H1 (cell line): Measurements from ENCODE around the gene DNAJC6. TPM values are rescaled to one million over a fixed set of nuclear protein-coding genes. Genes with fewer than 3 reads are reported as not detected.

ENCODE experiments used
- CBX8 ChIP-seq: fragments of 300-800, 300-1000 bp; sonication (generic); IDR thresholded peaks from 2 replicates; pipeline ENCODE4 v1.7.1; 2016; ENCODE audit warnings: low read depth, low read length, borderline replicate concordance
- EZH2 ChIP-seq: fragments of 200-600 bp; sonication (generic); IDR thresholded peaks from 2 replicates; pipeline ENCODE4 v1.7.1; 2012; ENCODE audit warnings: low read depth, mild to moderate bottlenecking, moderate library complexity, low read length, inconsistent platforms; ENCODE audit not compliant: severe bottlenecking
- HDAC6 ChIP-seq: IDR thresholded peaks from one replicate; pipeline ENCODE4 v1.7.1; 2012; ENCODE audit warnings: low read depth, mild to moderate bottlenecking, inconsistent platforms, low read length, moderate library complexity
- JUND ChIP-seq: IDR thresholded peaks from 2 replicates; pipeline ENCODE4 v1.6.1; 2011; ENCODE audit warnings: mild to moderate bottlenecking, improper control_type of control experiment, low read length
- KDM1A ChIP-seq: fragments of 200-600, 300-600 bp; sonication (generic); IDR thresholded peaks from 2 replicates; pipeline ENCODE4 v1.7.1; 2016; ENCODE audit warnings: mild to moderate bottlenecking, low read length, borderline replicate concordance
- MAFK ChIP-seq: IDR thresholded peaks from 2 replicates; pipeline ENCODE4 v1.6.1; 2012; ENCODE audit warnings: low read depth, mild to moderate bottlenecking, improper control_type of control experiment, low read length
- NANOG ChIP-seq: IDR thresholded peaks from 2 replicates; pipeline ENCODE4 v1.6.1; 2011; ENCODE audit warnings: low read length, low read depth, mild to moderate bottlenecking, inconsistent platforms; ENCODE audit not compliant: insufficient read depth, poor library complexity, severe bottlenecking
- POLR2AphosphoS5 ChIP-seq: IDR thresholded peaks from 2 replicates; pipeline ENCODE4 v1.6.1; 2011; ENCODE audit warnings: low read depth, low read length
- SIRT6 ChIP-seq: IDR thresholded peaks from one replicate; pipeline ENCODE4 v1.7.1; 2012; ENCODE audit warnings: low read length, inconsistent platforms
- SP1 ChIP-seq: IDR thresholded peaks from 2 replicates; pipeline ENCODE4 v1.6.1; 2011; ENCODE audit warnings: low read depth, low read length
- TAF1 ChIP-seq: IDR thresholded peaks from 2 replicates; pipeline ENCODE4 v1.6.1; 2011; ENCODE audit warnings: mild to moderate bottlenecking, low read depth, low read length
- TAF7 ChIP-seq: optimal IDR thresholded peaks from 2 replicates; pipeline ENCODE3; 2011; ENCODE audit warnings: low read depth, mild to moderate bottlenecking, inconsistent platforms, low read length, moderate library complexity, borderline replicate concordance
- polyA plus RNA-seq, 7 experiments: library from polyadenylated mRNA; depleted of rRNA in 3 of 7; stranded (reverse) in 5 of 7; unstranded in 2 of 7; fragments of >200 nt in 5 of 7; fragments of 200-250 nt in 2 of 7; gene quantifications; 1 replicate in 5 of 7; 2 replicates in 1 of 7; 4 replicates in 1 of 7; pipeline versions ENCODE4 v1.2.1 to v1.2.3, GENCODE V29; 2011 to 2013; ENCODE audit warnings: missing spikeins in 2 of 7, mixed read lengths in 2 of 7
- total RNA-seq: library from RNA; stranded (reverse); fragmentation: NEBNext Ultra II Directional; extraction: Animal tissue kit (Norgen Biotek cat#: 25700); gene quantifications from 2 replicates; pipeline ENCODE4 v1.2.1, GENCODE V29; 2021
- TF ChIP-seq, protein P1 (sequence below): fragments of 300-600 bp; sonication (generic); IDR thresholded peaks from 2 replicates; pipeline ENCODE4 v1.7.1; 2012; ENCODE audit warnings: low read length, moderate library complexity, mild to moderate bottlenecking, inconsistent platforms; ENCODE audit not compliant: insufficient replicate concordance

Gene DNAJC6
- total and polyA plus RNA-seq, 2 of the 8 experiments (the other 6 are each of a cell fraction or from before 2014, with no cell fraction given), result 1.6 to 3.0 TPM

DNA sequence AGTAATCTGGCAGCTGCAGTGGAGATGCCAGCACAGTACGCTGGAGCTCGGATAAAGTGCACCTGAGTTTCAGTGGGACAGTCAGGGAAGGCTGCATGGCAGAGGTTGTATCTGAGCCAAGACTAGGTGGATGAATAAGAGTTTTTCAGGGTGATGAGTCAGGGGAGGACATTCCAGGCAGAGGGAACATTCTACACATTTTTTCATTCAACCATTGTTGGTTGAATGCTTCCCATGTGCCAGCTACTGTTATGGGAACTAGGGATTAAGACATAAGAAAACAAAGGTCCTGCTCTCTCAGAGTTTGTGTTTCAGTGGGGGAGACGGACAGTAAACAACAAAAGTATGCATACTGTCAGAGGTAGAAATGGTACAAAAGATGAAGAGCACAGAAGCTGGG, 116.4 kb downstream of the DNAJC6 start (continued):
- TF ChIP-seq CBX8 (no peak), POLR2AphosphoS5 (0 out of 2 replicates have a peak, but pooled peaks have one; percentile 57), EZH2 (no peak), TAF1 (peak; percentile 47), SP1 (peak; percentile 79), HDAC6 (no peak), JUND (peak; percentile 91), MAFK (peak; percentile 53; the same call in 1 of the 2 replicates), NANOG (peak; percentile 18), KDM1A (no peak), TAF7 (no peak), SIRT6 (no peak)
- TF ChIP-seq, protein P1, sequence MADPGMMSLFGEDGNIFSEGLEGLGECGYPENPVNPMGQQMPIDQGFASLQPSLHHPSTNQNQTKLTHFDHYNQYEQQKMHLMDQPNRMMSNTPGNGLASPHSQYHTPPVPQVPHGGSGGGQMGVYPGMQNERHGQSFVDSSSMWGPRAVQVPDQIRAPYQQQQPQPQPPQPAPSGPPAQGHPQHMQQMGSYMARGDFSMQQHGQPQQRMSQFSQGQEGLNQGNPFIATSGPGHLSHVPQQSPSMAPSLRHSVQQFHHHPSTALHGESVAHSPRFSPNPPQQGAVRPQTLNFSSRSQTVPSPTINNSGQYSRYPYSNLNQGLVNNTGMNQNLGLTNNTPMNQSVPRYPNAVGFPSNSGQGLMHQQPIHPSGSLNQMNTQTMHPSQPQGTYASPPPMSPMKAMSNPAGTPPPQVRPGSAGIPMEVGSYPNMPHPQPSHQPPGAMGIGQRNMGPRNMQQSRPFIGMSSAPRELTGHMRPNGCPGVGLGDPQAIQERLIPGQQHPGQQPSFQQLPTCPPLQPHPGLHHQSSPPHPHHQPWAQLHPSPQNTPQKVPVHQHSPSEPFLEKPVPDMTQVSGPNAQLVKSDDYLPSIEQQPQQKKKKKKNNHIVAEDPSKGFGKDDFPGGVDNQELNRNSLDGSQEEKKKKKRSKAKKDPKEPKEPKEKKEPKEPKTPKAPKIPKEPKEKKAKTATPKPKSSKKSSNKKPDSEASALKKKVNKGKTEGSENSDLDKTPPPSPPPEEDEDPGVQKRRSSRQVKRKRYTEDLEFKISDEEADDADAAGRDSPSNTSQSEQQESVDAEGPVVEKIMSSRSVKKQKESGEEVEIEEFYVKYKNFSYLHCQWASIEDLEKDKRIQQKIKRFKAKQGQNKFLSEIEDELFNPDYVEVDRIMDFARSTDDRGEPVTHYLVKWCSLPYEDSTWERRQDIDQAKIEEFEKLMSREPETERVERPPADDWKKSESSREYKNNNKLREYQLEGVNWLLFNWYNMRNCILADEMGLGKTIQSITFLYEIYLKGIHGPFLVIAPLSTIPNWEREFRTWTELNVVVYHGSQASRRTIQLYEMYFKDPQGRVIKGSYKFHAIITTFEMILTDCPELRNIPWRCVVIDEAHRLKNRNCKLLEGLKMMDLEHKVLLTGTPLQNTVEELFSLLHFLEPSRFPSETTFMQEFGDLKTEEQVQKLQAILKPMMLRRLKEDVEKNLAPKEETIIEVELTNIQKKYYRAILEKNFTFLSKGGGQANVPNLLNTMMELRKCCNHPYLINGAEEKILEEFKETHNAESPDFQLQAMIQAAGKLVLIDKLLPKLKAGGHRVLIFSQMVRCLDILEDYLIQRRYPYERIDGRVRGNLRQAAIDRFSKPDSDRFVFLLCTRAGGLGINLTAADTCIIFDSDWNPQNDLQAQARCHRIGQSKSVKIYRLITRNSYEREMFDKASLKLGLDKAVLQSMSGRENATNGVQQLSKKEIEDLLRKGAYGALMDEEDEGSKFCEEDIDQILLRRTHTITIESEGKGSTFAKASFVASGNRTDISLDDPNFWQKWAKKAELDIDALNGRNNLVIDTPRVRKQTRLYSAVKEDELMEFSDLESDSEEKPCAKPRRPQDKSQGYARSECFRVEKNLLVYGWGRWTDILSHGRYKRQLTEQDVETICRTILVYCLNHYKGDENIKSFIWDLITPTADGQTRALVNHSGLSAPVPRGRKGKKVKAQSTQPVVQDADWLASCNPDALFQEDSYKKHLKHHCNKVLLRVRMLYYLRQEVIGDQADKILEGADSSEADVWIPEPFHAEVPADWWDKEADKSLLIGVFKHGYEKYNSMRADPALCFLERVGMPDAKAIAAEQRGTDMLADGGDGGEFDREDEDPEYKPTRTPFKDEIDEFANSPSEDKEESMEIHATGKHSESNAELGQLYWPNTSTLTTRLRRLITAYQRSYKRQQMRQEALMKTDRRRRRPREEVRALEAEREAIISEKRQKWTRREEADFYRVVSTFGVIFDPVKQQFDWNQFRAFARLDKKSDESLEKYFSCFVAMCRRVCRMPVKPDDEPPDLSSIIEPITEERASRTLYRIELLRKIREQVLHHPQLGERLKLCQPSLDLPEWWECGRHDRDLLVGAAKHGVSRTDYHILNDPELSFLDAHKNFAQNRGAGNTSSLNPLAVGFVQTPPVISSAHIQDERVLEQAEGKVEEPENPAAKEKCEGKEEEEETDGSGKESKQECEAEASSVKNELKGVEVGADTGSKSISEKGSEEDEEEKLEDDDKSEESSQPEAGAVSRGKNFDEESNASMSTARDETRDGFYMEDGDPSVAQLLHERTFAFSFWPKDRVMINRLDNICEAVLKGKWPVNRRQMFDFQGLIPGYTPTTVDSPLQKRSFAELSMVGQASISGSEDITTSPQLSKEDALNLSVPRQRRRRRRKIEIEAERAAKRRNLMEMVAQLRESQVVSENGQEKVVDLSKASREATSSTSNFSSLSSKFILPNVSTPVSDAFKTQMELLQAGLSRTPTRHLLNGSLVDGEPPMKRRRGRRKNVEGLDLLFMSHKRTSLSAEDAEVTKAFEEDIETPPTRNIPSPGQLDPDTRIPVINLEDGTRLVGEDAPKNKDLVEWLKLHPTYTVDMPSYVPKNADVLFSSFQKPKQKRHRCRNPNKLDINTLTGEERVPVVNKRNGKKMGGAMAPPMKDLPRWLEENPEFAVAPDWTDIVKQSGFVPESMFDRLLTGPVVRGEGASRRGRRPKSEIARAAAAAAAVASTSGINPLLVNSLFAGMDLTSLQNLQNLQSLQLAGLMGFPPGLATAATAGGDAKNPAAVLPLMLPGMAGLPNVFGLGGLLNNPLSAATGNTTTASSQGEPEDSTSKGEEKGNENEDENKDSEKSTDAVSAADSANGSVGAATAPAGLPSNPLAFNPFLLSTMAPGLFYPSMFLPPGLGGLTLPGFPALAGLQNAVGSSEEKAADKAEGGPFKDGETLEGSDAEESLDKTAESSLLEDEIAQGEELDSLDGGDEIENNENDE, result no peak
